ENCODE results near the gene ELAVL3. TPM values are rescaled to one million over a fixed set of nuclear protein-coding genes. Genes with fewer than 3 reads are reported as not detected.
A peak's percentile ranks its signal among the peaks of the same experiment; 100 is the strongest.

Gene ELAVL3
- total RNA-seq, 1 experiment from 2014 or later = not detected

DNA sequence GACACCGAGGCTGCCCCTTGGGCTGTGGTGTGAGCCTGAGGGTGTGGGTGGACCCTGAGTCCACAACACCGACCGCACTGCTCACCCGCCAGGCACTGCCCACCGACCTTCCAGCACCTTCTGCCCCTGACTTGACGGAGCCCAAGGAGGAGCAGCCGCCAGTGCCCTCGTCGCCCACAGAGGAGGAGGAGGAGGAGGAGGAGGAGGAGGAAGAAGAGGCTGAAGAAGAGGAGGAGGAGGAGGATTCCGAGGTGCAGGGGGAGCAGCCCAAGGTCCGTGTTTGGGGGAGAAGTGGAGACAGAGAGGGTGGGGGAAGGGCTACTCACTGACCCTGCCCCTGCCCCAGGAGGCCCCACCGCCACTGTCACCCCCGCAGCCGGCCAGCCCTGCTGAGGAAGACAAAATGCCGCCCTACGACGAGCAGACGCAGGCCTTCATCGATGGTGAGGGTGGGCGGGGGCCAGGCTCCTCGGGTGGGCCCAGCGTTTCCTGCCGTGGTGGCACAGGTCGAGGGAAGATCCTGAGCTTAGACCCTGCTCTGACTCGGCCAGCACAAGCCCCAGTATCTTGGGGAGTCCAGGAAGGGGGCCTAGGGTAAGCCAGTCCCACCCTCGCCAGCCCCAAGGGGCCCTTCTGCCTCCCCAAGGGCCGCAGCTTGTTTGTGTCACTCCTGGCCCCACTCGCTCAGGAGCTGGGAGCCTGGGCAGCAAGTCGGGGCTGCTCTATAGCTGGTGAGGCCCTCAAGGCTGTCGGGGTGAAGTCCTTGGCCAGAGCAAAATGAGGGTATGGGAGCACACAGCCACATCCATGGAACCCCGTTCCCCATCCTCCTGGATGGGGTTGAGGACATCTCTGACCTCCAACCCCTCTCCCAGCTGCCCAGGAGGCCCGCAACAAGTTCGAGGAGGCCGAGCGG lies 33.2 kb downstream of the ELAVL3 start:
- Mint-ChIP-seq H3K4me3 (ENCODE audit: unreplicated experiment) (no peak overlapping the region), H3K27me3 (ENCODE audit: insufficient read depth, unreplicated experiment) (no peaks in the 10 kb centered on the region), H3K9me3 (ENCODE audit: unreplicated experiment) (no peaks in the 10 kb centered on the region), H3K27ac (ENCODE audit: low read depth, unreplicated experiment) (no peak overlapping the region), H3K36me3 (ENCODE audit: insufficient read depth, unreplicated experiment) (peaks cover 21% of the 10 kb centered on the region), H3K4me1 (ENCODE audit: insufficient read depth, unreplicated experiment) (no peaks in the 10 kb centered on the region)
- DNase-seq (ENCODE audit: unreplicated experiment) = no peak
- intact Hi-C loops (cut with micrococcal nuclease) = loop anchor here (10.0 kb wide), 1 partner anchor 313 kb away; no protein-coding TSS in a partner anchor
- BruUV-seq (replicated peaks) = no TSS peak
- ChIA-PET CTCF (interaction anchor here (0.6 kb wide), 1 partner anchor 11 kb away, joined by 5 read pairs; no protein-coding TSS in a partner anchor), POLR2A (interaction anchor here (0.7 kb wide), 1 partner anchor 304 kb away, joined by 3 read pairs; no protein-coding TSS in a partner anchor)
- TF ChIP-seq, protein P1, sequence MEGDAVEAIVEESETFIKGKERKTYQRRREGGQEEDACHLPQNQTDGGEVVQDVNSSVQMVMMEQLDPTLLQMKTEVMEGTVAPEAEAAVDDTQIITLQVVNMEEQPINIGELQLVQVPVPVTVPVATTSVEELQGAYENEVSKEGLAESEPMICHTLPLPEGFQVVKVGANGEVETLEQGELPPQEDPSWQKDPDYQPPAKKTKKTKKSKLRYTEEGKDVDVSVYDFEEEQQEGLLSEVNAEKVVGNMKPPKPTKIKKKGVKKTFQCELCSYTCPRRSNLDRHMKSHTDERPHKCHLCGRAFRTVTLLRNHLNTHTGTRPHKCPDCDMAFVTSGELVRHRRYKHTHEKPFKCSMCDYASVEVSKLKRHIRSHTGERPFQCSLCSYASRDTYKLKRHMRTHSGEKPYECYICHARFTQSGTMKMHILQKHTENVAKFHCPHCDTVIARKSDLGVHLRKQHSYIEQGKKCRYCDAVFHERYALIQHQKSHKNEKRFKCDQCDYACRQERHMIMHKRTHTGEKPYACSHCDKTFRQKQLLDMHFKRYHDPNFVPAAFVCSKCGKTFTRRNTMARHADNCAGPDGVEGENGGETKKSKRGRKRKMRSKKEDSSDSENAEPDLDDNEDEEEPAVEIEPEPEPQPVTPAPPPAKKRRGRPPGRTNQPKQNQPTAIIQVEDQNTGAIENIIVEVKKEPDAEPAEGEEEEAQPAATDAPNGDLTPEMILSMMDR (IDR thresholded peaks at IDR 0.05; ENCODE audit: unreplicated experiment) = no peak

DNA sequence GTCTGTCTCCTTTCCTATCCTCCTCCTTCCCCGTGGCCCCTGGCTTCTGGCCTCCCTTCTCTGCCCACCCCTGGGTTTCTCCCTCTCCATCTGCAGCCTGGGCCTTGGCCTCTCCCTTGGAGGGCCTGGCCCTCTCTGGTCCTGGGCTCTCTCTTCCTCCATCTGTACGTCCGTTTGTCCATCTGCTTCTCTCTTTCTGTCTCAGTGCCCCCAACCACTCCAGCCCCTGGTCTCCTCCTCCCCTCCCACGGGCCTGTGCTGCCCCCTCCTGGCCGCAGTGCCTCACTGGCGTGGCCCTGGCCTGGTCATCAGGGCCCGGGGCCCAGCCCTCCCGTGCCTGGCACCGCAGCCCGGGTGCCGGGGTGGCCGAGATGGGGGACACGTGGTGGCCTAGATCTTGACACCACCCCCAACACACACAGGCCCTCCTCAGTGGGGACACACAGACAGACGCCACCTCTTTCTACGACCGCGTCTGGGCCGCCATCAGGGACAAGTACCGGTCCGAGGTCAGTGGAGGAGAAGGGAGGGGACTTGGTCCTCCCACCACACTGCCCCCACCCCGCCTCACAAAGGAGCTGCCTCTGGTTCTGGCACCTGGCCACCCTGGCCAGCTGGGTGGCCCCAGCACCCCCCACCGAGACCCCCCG lies 34.1 kb downstream of the ELAVL3 start:
- Mint-ChIP-seq H3K4me1 (ENCODE audit: insufficient read depth, unreplicated experiment) (no peaks in the 10 kb centered on the region), H3K36me3 (ENCODE audit: insufficient read depth, unreplicated experiment) (peaks cover 29% of the 10 kb centered on the region), H3K27me3 (ENCODE audit: insufficient read depth, unreplicated experiment) (no peaks in the 10 kb centered on the region), H3K27ac (ENCODE audit: low read depth, unreplicated experiment) (peak overlapping the region; percentile 8), H3K9me3 (ENCODE audit: unreplicated experiment) (no peaks in the 10 kb centered on the region), H3K4me3 (ENCODE audit: unreplicated experiment) (no peak overlapping the region)
- intact Hi-C loops (cut with micrococcal nuclease) = loop anchor here (1.0 to 10.0 kb wide), 2 partner anchors 153 to 312 kb away; no protein-coding TSS in a partner anchor
- DNase-seq (ENCODE audit: unreplicated experiment) = peak; percentile 47
- no TSS peak for BruUV-seq (replicated peaks)
- TF ChIP-seq, protein P1 (IDR thresholded peaks at IDR 0.05; ENCODE audit: unreplicated experiment) = peak; percentile 80
- ChIA-PET POLR2A (no interaction called here), CTCF (interaction anchor here (0.9 to 1.2 kb wide), 4 partner anchors 123 to 321 kb away, joined by 3 to 4 read pairs (median 4); partner anchors contain the start of gene TSPAN16)

DNA sequence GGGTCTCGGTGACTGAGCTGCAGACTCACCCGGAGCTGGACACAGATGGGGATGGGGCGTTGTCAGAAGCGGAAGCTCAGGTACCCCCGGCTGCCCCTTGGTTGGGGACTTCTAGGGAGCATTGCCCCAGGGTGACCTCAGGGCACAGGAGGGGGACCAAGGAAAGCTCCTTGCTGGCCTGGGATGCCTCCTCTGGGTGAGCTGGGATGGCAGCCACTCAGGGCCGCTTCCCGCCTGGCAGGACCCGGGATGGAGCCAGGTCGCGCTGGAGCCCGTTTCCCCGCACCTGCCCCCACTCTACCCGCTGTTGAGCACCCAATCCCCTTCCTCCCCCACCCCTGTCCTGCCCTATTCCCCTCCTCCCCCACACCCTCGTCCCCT lies 34.6 kb downstream of the ELAVL3 start:
- CTCF ChIA-PET = interaction anchor here (0.6 to 1.2 kb wide), 6 partner anchors 123 to 320 kb away, joined by 3 to 4 read pairs (median 4); partner anchors contain the start of gene TSPAN16

More for the DNA sequence above, 34.6 kb downstream of the ELAVL3 start:
- intact Hi-C loops (cut with micrococcal nuclease) = loop anchor here (1.0 to 10.0 kb wide), 2 partner anchors 153 to 311 kb away; no protein-coding TSS in a partner anchor
- no peaks in the 10 kb centered on the region for H3K27me3 Mint-ChIP-seq (ENCODE audit: insufficient read depth, unreplicated experiment)
- TF ChIP-seq, protein P1 (IDR thresholded peaks at IDR 0.05; ENCODE audit: unreplicated experiment) = no peak
- no peaks in the 10 kb centered on the region for H3K9me3 Mint-ChIP-seq (ENCODE audit: unreplicated experiment)
- peaks cover 34% of the 10 kb centered on the region for H3K36me3 Mint-ChIP-seq (ENCODE audit: insufficient read depth, unreplicated experiment)
- H3K27ac Mint-ChIP-seq (ENCODE audit: low read depth, unreplicated experiment) = peak overlapping the region; percentile 8
- H3K4me3 Mint-ChIP-seq (ENCODE audit: unreplicated experiment) = no peak overlapping the region
- no TSS peak for BruUV-seq (replicated peaks)
- DNase-seq (ENCODE audit: unreplicated experiment) = no peak
- POLR2A ChIA-PET = no interaction called here
- peaks cover under 1% of the 10 kb centered on the region for H3K4me1 Mint-ChIP-seq (ENCODE audit: insufficient read depth, unreplicated experiment)

Data from MCF 10A (cell line).